ENCODE results near the gene TOMM34.

GRCh38 chr20:44924541-44924940, 35.7 kb downstream of the TOMM34 start:
- TF ChIP-seq, protein P1, sequence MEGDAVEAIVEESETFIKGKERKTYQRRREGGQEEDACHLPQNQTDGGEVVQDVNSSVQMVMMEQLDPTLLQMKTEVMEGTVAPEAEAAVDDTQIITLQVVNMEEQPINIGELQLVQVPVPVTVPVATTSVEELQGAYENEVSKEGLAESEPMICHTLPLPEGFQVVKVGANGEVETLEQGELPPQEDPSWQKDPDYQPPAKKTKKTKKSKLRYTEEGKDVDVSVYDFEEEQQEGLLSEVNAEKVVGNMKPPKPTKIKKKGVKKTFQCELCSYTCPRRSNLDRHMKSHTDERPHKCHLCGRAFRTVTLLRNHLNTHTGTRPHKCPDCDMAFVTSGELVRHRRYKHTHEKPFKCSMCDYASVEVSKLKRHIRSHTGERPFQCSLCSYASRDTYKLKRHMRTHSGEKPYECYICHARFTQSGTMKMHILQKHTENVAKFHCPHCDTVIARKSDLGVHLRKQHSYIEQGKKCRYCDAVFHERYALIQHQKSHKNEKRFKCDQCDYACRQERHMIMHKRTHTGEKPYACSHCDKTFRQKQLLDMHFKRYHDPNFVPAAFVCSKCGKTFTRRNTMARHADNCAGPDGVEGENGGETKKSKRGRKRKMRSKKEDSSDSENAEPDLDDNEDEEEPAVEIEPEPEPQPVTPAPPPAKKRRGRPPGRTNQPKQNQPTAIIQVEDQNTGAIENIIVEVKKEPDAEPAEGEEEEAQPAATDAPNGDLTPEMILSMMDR (IDR thresholded peaks at IDR 0.05; ENCODE audit: insufficient read depth, low read depth, low read length) = no peak
- no peak for TF ChIP-seq EZH2 (IDR thresholded peaks at IDR 0.05; ENCODE audit: insufficient read depth, low read length)

Measured in astrocyte (in vitro differentiated cells and primary cell).